ENCODE measurements around the gene PLA2G4F.
A peak's percentile ranks its signal among the peaks of the same experiment; 100 is the strongest.

The PLA2G4F gene

DNA sequence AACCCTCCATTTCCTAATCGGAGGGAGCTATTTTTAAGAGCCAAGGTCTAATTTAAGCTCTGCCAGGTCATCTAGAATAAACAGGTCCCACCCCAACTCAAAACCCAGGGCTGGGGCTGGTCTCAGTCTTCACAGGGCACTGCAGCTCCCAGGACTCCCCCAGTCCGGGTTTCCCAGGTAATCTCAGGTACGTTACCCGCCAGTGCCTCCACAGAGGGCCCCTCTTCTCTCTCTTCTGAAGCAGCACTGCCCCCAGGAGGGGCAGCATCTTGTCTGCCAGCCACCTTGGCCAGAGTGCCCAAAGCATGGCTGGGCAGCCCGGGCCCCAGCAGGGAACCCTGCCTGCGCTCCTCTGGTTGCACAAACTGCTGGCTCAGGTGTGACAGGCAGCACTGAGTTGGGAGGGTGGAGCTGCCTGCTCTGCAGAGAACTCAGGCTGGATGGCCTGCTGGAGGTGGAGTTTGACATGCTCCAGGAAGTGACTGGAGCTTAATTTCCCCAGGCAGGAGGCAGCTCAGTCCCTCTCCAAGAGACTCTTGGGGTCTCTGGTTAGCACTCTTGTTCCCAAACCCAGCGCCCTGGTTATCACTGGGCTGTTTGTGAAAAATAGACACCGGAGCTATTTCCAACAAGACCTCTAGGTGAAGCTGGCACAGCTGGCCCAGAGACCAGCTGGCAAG is at the start of gene PLA2G4F:
PLA2G4F (minus strand) TSS at position 394 of the 680 bp plus-strand sequence; CDS start at position 307, 87 bp downstream.
- H3K27me3 Mint-ChIP-seq = no peaks in the 10 kb centered on the region
- DNase-seq = peak; percentile 26
- no peaks in the 10 kb centered on the region for H3K9me3 Mint-ChIP-seq
- H3K36me3 Mint-ChIP-seq (ENCODE audit: low read depth) = peaks cover 30% of the 10 kb centered on the region
- H3K27ac Mint-ChIP-seq = no peak within 1 kb of the TSS
- H3K4me1 Mint-ChIP-seq (ENCODE audit: low read depth) = peaks cover 2% of the 10 kb centered on the region
- no peak within 1 kb of the TSS for H3K4me3 Mint-ChIP-seq

DNA sequence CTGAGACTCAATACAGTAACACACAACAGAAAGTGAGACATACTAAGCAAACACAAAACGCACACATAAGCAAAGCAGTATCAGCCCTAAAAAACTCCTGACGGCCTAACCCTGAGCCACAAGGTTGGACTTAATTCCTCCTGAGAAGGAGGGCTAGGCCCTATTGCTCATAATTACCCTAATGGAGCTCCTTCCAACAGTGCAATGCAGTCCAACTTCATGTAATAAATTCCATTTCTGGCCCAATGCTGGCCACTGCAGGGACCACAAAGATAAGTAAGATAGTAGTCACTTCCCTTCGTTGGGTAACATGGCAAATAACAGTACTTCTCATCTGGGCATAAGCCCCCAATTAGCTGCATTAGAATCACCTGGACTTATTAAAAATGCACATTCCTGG is 47.5 kb upstream of the PLA2G4F start:
- no peaks in the 10 kb centered on the region for H3K9me3 Mint-ChIP-seq
- no peak overlapping the region for H3K27ac Mint-ChIP-seq
- H3K4me1 Mint-ChIP-seq (ENCODE audit: low read depth) = peaks cover 59% of the 10 kb centered on the region
- H3K27me3 Mint-ChIP-seq = no peaks in the 10 kb centered on the region
- H3K36me3 Mint-ChIP-seq (ENCODE audit: low read depth) = peaks cover 70% of the 10 kb centered on the region
- no peak for DNase-seq
- no peak overlapping the region for H3K4me3 Mint-ChIP-seq

DNA sequence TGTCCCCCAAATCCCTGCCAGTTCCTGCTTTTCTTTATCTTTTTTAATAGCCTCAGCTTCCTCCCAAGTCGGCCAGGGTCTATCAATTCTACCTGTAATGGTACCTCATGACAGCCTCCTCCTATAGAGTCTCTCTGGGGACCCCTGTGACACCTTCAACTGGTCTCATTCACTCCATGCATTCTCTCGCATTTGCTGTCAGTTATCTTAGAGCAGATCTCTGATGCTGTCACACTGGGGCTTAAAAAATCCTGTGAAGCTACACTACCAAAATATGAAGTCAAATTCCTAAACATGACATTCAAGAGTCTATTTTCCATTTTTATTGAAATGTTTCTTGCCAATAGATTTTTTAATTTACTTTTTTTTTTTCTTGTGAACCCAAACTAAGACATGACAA is 46.2 kb upstream of the PLA2G4F start:
- Mint-ChIP-seq H3K36me3 (ENCODE audit: low read depth) (peaks cover 74% of the 10 kb centered on the region), H3K27ac (peak overlapping the region; percentile 51), H3K4me3 (no peak overlapping the region), H3K27me3 (no peaks in the 10 kb centered on the region), H3K9me3 (no peaks in the 10 kb centered on the region), H3K4me1 (ENCODE audit: low read depth) (peaks cover 55% of the 10 kb centered on the region)
- DNase-seq = no peak

- H3K36me3 Mint-ChIP-seq (ENCODE audit: low read depth) = peaks cover 74% of the 10 kb centered on the region
- no peaks in the 10 kb centered on the region for H3K27me3 Mint-ChIP-seq
- no peaks in the 10 kb centered on the region for H3K9me3 Mint-ChIP-seq
- no peak overlapping the region for H3K4me3 Mint-ChIP-seq
- DNase-seq = no peak
- peaks cover 46% of the 10 kb centered on the region for H3K4me1 Mint-ChIP-seq (ENCODE audit: low read depth)
- H3K27ac Mint-ChIP-seq = no peak overlapping the region
These were observed 45.4 kb upstream of the PLA2G4F start for GRCh38 chr15:42201801-42202200.

GRCh38 chr15:42199126-42199525 is 42.7 kb upstream of the PLA2G4F start:
- peak overlapping the region; percentile 66 for H3K27ac Mint-ChIP-seq
- peaks cover 42% of the 10 kb centered on the region for H3K4me1 Mint-ChIP-seq (ENCODE audit: low read depth)
- no peak for DNase-seq
- no peaks in the 10 kb centered on the region for H3K27me3 Mint-ChIP-seq
- H3K4me3 Mint-ChIP-seq = no peak overlapping the region
- H3K9me3 Mint-ChIP-seq = no peaks in the 10 kb centered on the region
- peaks cover 85% of the 10 kb centered on the region for H3K36me3 Mint-ChIP-seq (ENCODE audit: low read depth)

- Mint-ChIP-seq H3K27me3 (no peaks in the 10 kb centered on the region), H3K36me3 (ENCODE audit: low read depth) (peaks cover 85% of the 10 kb centered on the region), H3K9me3 (no peaks in the 10 kb centered on the region), H3K27ac (no peak overlapping the region), H3K4me3 (no peak overlapping the region), H3K4me1 (ENCODE audit: low read depth) (peaks cover 41% of the 10 kb centered on the region)
- no peak for DNase-seq
These were observed 42.1 kb upstream of the PLA2G4F start for GRCh38 chr15:42198516-42198915.

- no peak overlapping the region for H3K4me3 Mint-ChIP-seq
- H3K9me3 Mint-ChIP-seq = no peaks in the 10 kb centered on the region
- peaks cover 85% of the 10 kb centered on the region for H3K36me3 Mint-ChIP-seq (ENCODE audit: low read depth)
- peaks cover 63% of the 10 kb centered on the region for H3K4me1 Mint-ChIP-seq (ENCODE audit: low read depth)
- no peaks in the 10 kb centered on the region for H3K27me3 Mint-ChIP-seq
- peak overlapping the region; percentile 95 for H3K27ac Mint-ChIP-seq
- no peak for DNase-seq
These were observed 38.1 kb upstream of the PLA2G4F start for GRCh38 chr15:42194513-42194912.

DNA sequence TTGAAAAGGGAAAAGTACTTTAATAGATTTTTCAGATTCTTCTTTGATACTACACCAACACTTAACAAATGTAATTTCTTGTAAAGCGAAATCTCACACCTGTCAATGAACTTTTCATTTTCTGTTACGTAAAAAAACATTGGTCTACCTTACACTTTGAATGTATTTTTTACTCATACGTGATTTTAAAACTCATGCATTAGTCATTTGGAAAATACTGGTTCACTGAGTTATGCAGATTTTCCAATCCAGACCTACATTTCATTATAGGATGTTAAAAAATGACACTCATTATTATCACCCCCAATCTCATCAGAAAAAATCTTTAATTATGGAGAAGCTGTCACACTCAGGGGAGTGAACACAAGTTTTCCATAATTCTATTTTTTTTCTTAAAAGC is 36.9 kb upstream of the PLA2G4F start:
- H3K9me3 Mint-ChIP-seq = no peaks in the 10 kb centered on the region
- DNase-seq = no peak
- peaks cover 66% of the 10 kb centered on the region for H3K4me1 Mint-ChIP-seq (ENCODE audit: low read depth)
- peak overlapping the region; percentile 95 for H3K27ac Mint-ChIP-seq
- H3K27me3 Mint-ChIP-seq = no peaks in the 10 kb centered on the region
- H3K4me3 Mint-ChIP-seq = peak overlapping the region; percentile 60
- H3K36me3 Mint-ChIP-seq (ENCODE audit: low read depth) = peaks cover 84% of the 10 kb centered on the region

DNA sequence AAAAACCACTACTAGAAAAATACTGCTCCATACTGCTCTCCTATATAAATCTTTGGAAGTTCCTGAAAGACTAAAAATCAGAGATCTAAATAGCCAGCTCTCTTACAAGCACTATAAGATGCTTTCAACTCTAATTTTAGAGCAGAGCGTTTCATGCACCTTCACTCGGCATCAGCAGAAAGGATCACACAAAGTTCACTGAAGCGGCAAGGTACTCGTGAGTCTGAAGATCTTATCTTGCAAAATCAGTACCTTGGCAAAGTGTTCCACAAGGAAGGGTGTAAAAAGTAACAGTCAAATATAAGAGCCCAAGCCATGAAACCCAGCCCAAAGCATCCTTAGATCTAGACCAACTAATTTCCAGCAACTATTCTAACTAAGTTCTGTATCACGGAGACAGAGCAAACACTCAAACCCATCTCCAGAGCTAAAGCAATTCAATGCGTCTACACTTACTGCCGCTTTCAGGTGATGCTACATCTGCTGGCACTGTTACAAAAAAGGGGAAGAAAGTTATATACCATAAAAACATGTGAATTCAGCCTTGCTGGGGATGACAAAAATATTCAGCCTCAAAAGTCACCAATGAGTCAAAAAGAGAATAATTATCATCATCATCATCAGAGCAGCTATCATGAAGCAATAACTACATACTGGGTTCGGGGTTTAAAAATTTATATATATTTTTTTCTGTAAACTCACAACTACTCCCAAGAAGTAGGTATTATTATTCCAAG is 35.3 kb upstream of the PLA2G4F start:
- Mint-ChIP-seq H3K4me1 (ENCODE audit: low read depth) (peaks cover 64% of the 10 kb centered on the region), H3K27me3 (no peaks in the 10 kb centered on the region), H3K4me3 (no peak overlapping the region), H3K36me3 (ENCODE audit: low read depth) (peaks cover 84% of the 10 kb centered on the region), H3K9me3 (no peaks in the 10 kb centered on the region), H3K27ac (peak overlapping the region; percentile 91)
- DNase-seq = no peak

DNA sequence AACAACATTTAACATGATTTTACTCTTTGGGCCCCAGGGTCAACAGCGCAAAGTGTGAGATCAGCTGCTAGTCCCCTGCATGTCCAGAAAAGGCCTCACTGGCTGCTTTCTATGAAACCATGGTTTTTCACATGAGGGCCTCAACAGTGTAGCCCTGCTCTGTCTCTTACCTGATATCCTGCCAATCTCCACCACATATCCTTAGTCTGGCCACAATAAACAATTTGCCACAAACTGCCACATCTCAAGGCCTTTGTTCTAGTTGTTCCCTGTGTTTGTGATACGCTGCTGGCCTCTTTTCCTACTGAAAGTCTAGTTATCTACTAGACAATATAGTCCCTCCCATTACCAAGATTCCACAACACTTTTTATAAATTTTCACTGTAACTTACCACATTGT is 33.9 kb upstream of the PLA2G4F start:
- Mint-ChIP-seq H3K36me3 (ENCODE audit: low read depth) (peaks cover 87% of the 10 kb centered on the region), H3K27ac (peak overlapping the region; percentile 63), H3K9me3 (no peaks in the 10 kb centered on the region), H3K4me1 (ENCODE audit: low read depth) (peaks cover 58% of the 10 kb centered on the region), H3K4me3 (no peak overlapping the region), H3K27me3 (no peaks in the 10 kb centered on the region)
- DNase-seq = no peak

DNA sequence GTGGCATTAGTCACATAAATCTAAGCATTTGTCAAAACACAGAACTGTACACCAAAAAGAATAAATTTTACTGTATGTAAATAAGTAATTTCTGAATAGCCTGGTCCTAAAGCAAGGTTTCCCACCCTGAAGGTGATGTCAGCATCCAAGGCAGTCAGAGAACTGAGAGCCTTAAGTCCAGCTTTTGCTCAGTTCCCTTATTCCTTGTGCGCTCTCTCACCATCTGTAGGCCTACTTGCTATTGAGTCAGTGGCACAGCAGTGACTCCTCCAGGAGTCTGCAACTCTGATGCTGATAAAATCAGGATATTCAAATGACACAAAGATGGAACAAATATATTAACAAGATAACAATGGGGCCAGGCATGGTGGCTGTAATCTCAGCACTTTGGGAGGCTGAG is 29.4 kb upstream of the PLA2G4F start:
- H3K9me3 Mint-ChIP-seq = no peaks in the 10 kb centered on the region
- no peak overlapping the region for H3K27ac Mint-ChIP-seq
- no peak for DNase-seq
- H3K36me3 Mint-ChIP-seq (ENCODE audit: low read depth) = peaks cover 87% of the 10 kb centered on the region
- H3K4me3 Mint-ChIP-seq = no peak overlapping the region
- no peaks in the 10 kb centered on the region for H3K27me3 Mint-ChIP-seq
- H3K4me1 Mint-ChIP-seq (ENCODE audit: low read depth) = peaks cover 18% of the 10 kb centered on the region

GRCh38 chr15:42184736-42185135 is 28.3 kb upstream of the PLA2G4F start:
- no peaks in the 10 kb centered on the region for H3K27me3 Mint-ChIP-seq
- H3K36me3 Mint-ChIP-seq (ENCODE audit: low read depth) = peaks cover 87% of the 10 kb centered on the region
- H3K9me3 Mint-ChIP-seq = no peaks in the 10 kb centered on the region
- H3K4me3 Mint-ChIP-seq = no peak overlapping the region
- no peak overlapping the region for H3K27ac Mint-ChIP-seq
- DNase-seq = no peak
- H3K4me1 Mint-ChIP-seq (ENCODE audit: low read depth) = peaks cover 7% of the 10 kb centered on the region

- H3K4me3 Mint-ChIP-seq = no peak overlapping the region
- DNase-seq = no peak
- H3K36me3 Mint-ChIP-seq (ENCODE audit: low read depth) = peaks cover 87% of the 10 kb centered on the region
- H3K27me3 Mint-ChIP-seq = no peaks in the 10 kb centered on the region
- H3K9me3 Mint-ChIP-seq = no peaks in the 10 kb centered on the region
- peaks cover 5% of the 10 kb centered on the region for H3K4me1 Mint-ChIP-seq (ENCODE audit: low read depth)
- H3K27ac Mint-ChIP-seq = no peak overlapping the region
These were observed 27.9 kb upstream of the PLA2G4F start for GRCh38 chr15:42184296-42184695.

DNA sequence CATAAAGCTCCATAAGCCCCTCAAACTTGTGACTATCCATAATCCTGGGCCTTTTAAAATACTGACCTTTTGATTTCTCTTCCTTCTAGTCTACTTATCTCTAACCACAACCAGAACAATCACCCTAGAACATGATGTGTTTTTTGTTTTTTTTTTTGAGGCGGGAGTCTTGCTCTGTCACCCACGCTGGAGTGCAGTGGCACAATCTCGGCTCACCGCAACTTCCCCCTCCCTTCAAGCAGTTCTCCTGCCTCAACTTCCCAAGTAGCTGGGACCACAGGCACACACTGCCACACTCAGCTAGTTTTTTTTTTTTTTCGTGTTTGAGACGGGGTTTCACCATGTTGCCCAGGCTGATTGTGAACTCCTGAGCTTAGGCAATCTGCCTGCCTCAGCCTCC is 26.5 kb upstream of the PLA2G4F start:
- Mint-ChIP-seq H3K27me3 (no peaks in the 10 kb centered on the region), H3K27ac (peak overlapping the region; percentile 40), H3K4me1 (ENCODE audit: low read depth) (no peaks in the 10 kb centered on the region), H3K4me3 (no peak overlapping the region), H3K9me3 (no peaks in the 10 kb centered on the region), H3K36me3 (ENCODE audit: low read depth) (peaks cover 87% of the 10 kb centered on the region)
- DNase-seq = no peak

- no peaks in the 10 kb centered on the region for H3K27me3 Mint-ChIP-seq
- peaks cover 87% of the 10 kb centered on the region for H3K36me3 Mint-ChIP-seq (ENCODE audit: low read depth)
- peak overlapping the region; percentile 40 for H3K27ac Mint-ChIP-seq
- no peak for DNase-seq
- no peak overlapping the region for H3K4me3 Mint-ChIP-seq
- H3K9me3 Mint-ChIP-seq = no peaks in the 10 kb centered on the region
- no peaks in the 10 kb centered on the region for H3K4me1 Mint-ChIP-seq (ENCODE audit: low read depth)
These were observed 26.0 kb upstream of the PLA2G4F start for GRCh38 chr15:42182328-42182886.
